Renal cortex interstitium (tissue), 11 donors: ENCODE data around the gene TMX4. TPM values are rescaled to one million over a fixed set of nuclear protein-coding genes. Genes with fewer than 3 reads are reported as not detected.
A peak's percentile ranks its signal among the peaks of the same experiment; 100 is the strongest.
"Not testable (repeated sequence)": the region's sequence is repeated elsewhere in the genome, so short reads cannot be mapped to it uniquely, and the experiment has no call there.

Source experiments
- DNase-seq, 11 donors: peaks; one replicate each; pipeline ENCODE4 v3.0.0-alpha.2; 2013; ENCODE audit warnings: low read depth in 9 of 11, low spot score in 4 of 11; ENCODE audit errors: extremely low read depth in 1 of 11
- polyA plus RNA-seq, 3 donors: library from polyadenylated mRNA; unstranded; fragments of 120-200 nt; gene quantifications; one replicate each; pipeline ENCODE4 v1.2.1, GENCODE V29; 2013; ENCODE audit not compliant: insufficient read length in 3 of 3

Gene TMX4
- polyA plus RNA-seq, 3 donors = 61.0 to 70.8 (median 64.3) TPM

DNA sequence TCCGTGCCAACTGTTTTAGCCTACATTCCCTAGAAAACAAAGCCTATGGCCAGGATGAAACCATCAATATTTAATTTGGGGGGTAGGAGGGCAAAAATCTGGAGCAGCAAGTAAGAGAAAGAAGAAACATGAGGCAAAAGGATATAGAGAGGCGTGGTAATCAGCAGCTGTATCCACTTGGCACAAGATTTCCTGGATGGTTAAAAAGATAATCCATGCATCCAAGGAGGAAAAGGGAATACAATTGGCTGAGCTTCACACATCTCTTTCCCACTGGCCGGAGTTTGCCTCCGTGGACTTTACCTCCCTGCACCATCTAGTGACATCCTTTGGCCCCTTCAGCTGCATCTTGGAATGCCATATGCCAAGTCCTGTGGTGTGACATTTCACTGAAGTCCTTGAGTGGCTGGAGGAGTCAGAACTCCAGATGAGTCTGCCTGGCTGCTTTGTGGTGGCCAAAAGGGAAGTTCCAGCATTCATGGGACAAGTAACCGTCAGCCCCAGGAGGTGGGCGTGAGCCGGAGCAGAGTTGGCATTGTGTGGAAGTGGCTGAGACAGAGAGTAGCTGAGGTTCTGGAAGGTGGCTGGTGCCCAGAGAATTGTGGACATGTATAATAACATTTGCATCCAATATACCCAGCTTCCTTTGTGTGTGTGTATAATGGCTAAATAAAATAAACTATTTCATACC is 13.7 kb upstream of the TMX4 start:
- DNase-seq = no peak

DNA sequence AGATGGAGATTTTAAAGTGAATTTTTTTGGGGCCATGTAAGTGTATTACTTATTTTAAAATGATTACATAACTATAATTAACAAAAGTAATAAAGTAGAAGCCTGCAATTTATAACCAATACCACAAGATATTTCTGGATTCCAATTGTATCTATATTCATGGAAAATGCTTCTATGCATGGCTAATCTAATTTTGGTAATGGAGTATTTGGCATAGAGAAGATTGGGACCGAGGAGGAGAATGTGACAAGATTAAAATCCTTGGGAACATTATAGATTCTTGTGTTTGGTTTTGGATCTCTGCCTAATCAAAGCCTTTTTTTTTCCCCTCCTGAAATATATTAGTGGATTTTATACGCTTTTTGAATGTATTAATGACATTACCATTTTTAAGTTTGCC is 12.9 kb upstream of the TMX4 start:
- DNase-seq = no peak

DNA sequence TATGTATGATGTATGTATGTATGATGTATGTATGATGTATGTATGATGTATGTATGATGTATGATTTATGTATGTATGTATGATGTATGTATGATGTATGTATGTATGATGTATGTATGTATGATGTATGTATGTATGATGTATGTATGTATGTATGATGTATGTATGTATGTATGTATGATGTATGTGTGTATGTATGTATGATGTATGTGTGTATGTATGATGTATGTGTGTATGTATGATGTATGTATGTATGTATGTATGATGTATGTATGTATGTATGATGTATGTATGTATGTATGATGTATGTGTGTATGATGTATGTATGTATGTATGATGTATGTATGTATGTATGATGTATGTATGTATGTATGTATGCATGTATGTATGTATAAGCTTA is 12.0 kb upstream of the TMX4 start:
- not testable (repeated sequence) for DNase-seq

- no peak for DNase-seq
These were observed 2.1 kb upstream of the TMX4 start for GRCh38 chr20:8021541-8022269.

DNA sequence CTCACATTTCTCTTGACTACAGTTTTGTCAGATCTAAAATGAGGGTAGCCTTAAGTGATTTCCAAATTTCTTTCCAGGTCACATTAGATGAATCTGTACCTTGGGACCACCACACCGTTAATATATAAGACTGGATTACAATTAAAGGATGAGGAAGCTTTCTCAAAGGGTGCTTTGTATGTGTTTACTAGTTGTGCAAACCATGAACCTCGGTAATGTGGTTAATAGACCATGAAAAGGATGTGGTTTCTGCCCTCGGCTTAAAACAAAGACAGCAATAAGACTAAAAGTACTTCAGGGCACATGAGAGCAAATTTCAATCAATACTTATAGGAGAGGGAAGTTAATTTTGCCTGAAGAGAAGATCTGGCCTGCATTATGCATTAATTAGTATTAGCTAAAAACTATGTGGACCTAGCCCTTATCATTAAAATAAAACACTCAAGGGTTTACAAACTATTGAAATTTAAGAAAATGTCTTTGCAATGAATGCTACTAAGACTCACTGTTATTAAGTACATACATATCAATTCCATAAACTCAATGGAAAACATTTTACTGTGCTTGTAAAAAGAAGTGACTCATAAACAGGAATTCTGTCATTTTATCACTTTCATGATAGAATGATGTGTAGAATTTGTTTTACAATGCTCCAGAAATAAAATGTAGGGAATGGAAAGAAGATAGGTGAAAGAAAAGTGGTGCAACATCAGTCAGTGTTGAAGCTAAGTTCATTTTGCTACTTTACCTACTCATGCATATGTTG is 936 bp upstream of the TMX4 start:
- no peak for DNase-seq

- no peak for DNase-seq
These were observed 362 bp upstream of the TMX4 start for GRCh38 chr20:8019998-8020247.

GRCh38 chr20:8018958-8019245 is 659 bp downstream of the TMX4 start:
- DNase-seq = peak in 10 of 11 donors; percentile 52 to 76 (median 66)

GRCh38 chr20:8012724-8013123 is 6.8 kb downstream of the TMX4 start:
- DNase-seq = no peak

DNA sequence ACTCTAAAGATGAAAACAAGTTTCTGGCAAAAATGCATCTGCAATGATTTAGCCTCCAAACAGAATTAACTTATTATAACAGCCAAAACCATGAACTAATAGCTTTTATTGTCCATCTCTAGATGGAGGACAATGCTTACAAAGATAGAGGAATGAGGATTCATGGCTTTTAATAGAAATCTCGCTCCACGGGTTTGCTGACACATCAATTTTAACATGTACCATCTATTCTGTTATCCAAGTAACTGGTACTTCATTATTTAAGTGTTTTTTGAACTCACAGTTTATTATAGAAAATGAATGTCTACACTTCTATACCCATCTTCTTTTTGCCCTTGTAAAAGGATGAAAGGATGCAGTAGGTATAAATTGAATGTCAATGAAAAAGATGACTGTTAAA is 10.8 kb downstream of the TMX4 start:
- DNase-seq = no peak

- no peak for DNase-seq
These were observed 12.1 kb downstream of the TMX4 start for GRCh38 chr20:8007490-8007889.

- DNase-seq = no peak
These were observed 13.8 kb downstream of the TMX4 start for GRCh38 chr20:8005575-8006366.

GRCh38 chr20:8005033-8005432 is 14.5 kb downstream of the TMX4 start:
- DNase-seq = no peak

DNA sequence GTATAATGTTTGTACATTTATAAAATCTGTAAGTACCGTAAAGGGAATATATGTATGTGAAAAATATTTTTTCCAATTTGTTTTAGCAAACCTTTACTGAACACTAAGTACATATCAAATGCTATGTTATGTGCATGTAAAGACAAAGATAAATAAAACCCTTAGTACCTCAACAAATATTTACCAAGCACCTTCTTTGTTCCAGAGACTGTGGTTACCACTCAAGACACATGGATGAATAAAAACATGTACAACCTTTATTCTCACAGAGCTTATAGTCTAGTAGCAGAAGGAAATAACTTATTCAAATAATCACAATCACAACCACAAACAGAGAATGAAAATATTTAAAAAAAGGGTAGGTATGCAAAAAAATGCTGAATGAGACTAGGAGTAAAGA is 17.5 kb downstream of the TMX4 start:
- no peak for DNase-seq

DNA sequence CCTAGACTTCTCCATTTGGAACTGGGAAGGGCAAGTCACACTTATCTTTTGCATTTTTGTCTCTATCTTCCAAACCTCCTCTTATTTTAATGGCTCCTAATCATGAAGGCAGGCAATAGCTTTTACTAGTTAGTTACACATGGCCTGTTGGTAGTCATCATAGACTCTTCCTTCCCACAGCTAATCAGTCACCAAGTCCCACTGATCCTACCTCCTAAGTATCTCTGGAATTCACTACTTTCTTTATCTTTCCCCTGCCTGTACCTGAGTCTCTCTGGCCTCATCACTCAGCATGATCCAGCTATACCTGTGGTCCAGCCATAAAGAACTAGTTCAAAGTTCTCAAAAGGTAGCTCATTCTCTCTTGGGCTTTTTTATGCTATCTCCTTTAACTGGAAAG is 18.8 kb downstream of the TMX4 start:
- DNase-seq = no peak

DNA sequence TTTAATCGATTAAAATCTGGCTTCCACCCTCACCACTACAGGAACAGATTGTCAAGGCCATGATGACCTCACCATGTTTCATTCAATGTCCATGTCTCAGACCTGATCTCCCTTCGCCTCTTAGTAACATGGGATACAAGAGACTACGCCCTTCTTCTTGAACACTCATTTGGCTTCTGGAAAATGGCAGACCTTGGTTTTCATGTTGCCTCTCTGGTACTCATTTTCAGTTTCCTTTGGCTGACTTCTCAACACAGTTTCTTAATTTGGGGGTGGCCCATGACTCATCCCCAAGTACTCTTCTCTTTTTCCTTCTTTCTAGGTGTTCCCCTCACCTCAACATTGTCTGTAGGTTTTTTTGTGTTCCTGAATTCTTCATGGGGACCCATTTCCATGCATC is 22.7 kb downstream of the TMX4 start:
- no peak for DNase-seq

DNA sequence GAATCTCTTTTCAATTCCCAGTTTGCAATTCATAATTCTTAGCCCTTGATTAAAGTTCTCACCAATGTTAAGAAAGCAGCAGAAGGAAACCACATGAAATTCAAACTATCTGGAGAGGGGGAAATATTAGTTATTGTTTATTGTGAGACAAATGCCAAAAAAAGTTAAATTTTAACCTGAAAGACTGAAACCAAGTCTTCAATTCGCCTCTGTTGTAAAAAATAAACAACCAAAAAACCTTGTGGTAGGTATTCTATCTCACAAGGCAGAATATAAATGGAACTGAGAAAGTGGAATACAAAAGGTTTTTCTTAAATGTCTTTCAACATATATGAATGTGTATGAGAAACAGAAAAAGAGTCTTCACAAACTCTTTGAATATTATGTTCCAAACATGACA is 24.8 kb downstream of the TMX4 start:
- no peak for DNase-seq

DNA sequence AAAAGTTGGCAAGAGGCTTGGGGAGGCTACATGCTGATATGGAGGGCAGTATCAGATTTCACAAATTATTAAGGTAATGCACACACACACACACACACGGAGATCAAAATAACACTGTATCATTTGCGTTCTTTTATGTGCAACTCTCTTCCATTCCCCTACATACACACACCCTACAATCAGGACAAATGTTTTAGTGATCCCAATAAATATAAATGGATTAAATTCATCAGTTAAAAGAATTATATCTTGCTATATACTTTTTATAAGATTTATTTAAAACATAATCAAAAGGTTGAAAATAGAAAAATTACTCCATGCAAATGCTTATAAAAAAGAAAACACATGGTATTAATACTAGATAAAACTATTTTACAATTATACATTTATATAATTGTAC is 25.9 kb downstream of the TMX4 start:
- no peak for DNase-seq

- DNase-seq = no peak
These were observed 26.3 kb downstream of the TMX4 start for GRCh38 chr20:7993238-7993637.

DNA sequence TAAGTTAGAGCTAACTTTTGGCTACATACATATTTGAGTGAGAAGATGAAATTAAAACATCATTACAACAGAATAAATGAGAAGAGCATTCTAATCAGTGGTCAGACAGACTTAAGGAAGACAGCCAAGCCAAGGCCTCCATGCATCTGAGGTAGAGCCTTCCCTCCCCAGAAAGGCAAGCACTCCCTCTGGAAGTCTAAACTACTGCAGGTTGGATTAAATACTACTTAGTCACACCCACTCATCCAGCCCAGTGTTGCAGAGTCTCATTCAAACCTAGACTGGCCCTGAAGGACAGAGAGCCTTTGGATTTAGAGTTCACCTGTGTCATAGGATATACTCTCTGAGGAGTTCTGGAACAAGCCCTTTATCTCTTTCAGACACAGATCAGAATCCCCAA is 29.2 kb downstream of the TMX4 start:
- no peak for DNase-seq

- no peak for DNase-seq
These were observed 30.2 kb downstream of the TMX4 start for GRCh38 chr20:7989379-7989778.
